ENCODE results near the gene GSPT1.
"Not testable (repeated sequence)": the region's sequence is repeated elsewhere in the genome, so short reads cannot be mapped to it uniquely, and the experiment has no call there.

The GSPT1 gene

GRCh38 chr16:11915644-11916523 lies at the start of gene GSPT1:
GSPT1 (minus strand) TSS chr16:11915956; CDS start chr16:11915720, 236 bp downstream.
- peak; percentile 95 for DNase-seq (ENCODE audit: low read depth)

DNA sequence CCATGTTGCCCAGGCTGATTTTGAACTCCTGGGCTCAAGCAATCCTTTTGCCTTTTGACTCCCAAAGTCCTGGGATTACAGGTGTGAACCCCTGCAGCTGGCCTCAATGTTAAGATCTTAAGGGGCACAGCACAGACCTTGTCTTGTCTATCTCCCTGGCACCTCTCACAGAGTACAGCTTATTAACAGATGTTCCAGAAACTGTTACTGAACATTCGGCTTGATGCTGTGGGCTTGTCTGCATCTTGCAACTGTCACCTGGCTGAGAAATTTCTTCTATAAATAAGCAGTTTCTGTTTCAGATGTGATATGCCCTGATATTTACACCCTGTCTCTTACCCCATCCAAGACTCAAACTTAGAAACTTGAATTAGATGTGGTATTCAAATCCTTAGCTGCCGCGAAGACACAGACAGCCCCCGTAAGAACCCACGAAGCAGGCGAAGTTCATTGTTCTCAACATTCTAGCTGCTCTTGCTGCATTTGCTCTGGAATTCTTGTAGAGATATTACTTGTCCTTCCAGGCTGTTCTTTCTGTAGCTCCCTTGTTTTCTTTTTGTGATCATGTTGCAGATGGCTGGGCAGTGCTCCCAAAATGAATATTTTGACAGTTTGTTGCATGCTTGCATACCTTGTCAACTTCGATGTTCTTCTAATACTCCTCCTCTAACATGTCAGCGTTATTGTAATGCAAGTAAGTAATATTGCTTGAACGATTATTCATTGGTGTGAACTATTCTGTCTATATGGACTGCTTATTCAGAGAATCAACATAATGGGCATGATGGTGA lies 49.2 kb upstream of the GSPT1 start, which contains the start of gene TNFRSF17:
Gene TNFRSF17 (plus strand): TSS at position 450 of the 791 bp plus-strand sequence. CDS start 115 bp downstream, at position 565.
- no peak for DNase-seq (ENCODE audit: low read depth)

DNA sequence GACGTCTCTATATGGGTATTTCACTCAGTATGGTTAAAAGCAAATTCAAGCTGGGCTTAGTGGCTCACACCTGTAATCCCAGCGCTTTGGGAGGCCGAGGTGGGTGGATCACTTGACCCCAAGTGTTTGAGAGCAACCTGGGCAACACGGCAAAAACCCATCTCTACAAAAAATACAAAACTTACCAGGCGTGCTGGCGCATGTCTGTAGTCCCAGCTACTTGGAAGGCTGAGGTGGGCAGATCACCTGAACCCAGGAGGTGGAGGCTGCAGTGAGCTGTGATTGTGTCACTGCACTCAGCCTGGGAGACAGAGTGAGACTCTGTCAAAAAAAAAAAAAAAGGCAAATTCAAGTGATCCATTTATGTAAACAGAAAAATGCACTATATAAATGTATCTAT lies 48.0 kb upstream of the GSPT1 start:
- no peak for DNase-seq (ENCODE audit: low read depth)

- DNase-seq (ENCODE audit: low read depth) = not testable (repeated sequence)
Measured at GRCh38 chr16:11962978-11963377, 47.2 kb upstream of the GSPT1 start.

- not testable (repeated sequence) for DNase-seq (ENCODE audit: low read depth)
Measured at GRCh38 chr16:11962457-11962856, 46.7 kb upstream of the GSPT1 start.

GRCh38 chr16:11957591-11958395 lies 42.0 kb upstream of the GSPT1 start:
- no peak for DNase-seq (ENCODE audit: low read depth)

DNA sequence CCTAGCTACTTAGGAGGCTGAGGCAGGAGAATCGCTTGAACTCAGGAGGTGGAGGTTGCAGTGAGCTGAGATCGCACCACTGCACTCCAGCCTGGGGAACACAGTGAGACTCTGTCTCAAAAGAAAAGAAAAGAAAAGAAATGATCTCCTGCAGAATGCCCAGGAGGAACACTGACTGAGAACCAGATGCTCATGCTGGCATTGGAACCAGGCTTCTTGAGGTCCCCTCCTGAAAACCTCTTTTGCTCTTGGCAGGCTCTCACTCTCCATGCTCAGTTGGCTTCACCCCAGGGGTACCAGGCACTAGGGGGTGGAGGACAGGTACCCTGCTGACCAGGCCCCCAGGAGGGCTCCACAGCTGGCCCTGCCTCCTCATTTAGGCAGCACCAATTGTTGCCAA lies 40.8 kb upstream of the GSPT1 start:
- no peak for DNase-seq (ENCODE audit: low read depth)

DNA sequence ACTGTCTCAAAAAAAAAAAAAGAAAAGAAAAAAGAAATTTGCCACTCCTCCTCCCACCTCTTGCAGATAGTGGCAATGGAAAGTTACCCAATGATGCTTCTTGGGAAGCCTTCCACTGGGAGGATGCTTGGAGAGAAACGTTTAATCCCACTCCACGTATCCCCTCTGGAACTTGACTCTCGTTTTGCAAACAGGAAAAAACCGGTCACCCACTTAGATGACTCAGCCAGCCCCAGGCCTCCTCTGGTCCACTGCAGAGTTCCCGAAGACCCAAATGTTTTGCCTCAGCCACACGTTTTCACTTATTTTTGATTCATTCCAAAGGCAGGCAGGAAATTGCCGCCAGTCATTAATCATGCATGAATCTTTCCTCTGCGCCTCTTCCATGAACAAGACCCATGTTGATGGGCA lies 40.0 kb upstream of the GSPT1 start:
- DNase-seq (ENCODE audit: low read depth) = no peak

DNA sequence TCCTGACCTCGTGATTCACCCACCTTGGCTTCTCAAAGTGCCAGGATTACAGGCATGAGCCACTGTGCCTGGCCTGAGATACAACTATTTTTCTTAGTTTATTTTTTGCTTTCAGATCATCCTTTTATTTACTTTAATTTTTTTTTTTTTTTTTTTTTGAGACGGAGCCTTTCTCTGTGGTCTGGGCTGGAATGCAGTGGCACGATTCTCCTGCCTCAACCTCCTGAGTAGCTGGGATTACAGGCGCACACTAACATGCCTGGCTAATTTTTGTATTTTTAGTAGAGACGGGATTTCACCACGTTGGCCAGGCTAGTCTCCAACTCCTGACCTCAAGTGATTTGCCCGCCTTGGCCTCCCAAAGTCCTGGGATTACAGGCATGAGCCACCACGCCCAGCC lies 37.8 kb upstream of the GSPT1 start:
- DNase-seq (ENCODE audit: low read depth) = not testable (repeated sequence)

DNA sequence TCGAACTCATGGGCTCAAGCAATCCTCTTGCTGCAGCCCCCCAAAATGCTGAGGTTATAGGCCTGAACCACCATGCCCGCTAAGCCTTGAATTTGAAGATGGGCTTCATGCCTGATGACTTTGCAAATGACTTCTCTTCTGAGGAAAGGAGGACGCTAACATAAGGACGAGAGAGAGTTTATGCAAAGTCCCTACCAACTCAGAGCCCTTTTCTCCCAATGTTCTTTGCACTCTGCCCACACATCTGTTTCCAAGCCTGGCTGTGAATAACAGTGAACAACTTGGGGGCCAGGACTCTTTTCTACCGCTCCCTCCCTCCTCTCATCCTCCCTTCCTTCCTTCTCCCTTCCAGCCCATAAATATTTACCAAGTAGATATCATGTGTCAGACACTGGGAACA lies 34.6 kb upstream of the GSPT1 start:
- no peak for DNase-seq (ENCODE audit: low read depth)

GRCh38 chr16:11949527-11949926 lies 33.8 kb upstream of the GSPT1 start:
- DNase-seq (ENCODE audit: low read depth) = peak; percentile 4

GRCh38 chr16:11948819-11949218 lies 33.1 kb upstream of the GSPT1 start:
- DNase-seq (ENCODE audit: low read depth) = no peak

- DNase-seq (ENCODE audit: low read depth) = no peak
Measured at GRCh38 chr16:11946433-11946832, 30.7 kb upstream of the GSPT1 start.

GRCh38 chr16:11941945-11942344 lies 26.2 kb upstream of the GSPT1 start, which contains the start of gene NPIPB2:
NPIPB2 (minus strand) TSS chr16:11942045; CDS start chr16:11942045, 0 bp downstream.
- not testable (repeated sequence) for DNase-seq (ENCODE audit: low read depth)

DNA sequence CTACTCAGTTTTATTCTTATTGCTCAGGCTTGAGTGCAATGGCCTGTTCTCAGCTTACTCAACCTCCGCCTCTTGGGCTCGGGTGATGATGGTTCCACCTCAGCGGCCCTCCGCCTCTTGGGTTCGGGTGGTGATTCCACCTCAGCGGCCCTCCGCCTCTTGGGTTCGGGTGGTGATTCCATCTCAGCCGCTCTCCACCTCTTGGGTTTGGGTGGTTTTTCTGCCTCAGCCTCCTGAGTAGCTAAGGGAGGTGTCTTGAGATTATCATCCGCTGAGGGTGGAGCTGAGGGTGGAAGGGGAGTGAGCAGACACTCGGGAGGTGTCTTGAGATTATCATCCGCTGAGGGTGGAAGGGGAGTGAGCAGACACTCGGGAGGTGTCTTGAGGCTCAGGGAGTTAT lies 11.6 kb upstream of the GSPT1 start:
- DNase-seq (ENCODE audit: low read depth) = not testable (repeated sequence)

DNA sequence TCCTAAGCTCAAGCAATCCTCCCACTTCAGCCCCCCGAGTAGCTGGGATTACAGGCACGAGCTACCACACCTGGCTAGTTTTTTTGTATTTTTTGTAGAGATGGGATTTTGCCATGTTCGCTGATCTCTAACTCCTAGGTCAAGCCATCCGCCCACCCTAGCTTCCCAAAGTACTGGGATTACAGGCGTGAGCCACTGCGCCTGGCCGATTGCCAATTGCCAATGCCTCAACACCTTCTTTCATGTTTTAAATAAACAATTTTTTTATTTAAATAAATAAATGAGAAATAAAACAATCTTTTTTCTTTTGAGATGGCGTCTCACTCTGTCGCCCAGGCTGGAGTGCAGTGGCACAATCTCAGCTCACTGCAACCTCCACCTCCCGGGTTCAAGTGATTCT lies 8.3 kb upstream of the GSPT1 start:
- not testable (repeated sequence) for DNase-seq (ENCODE audit: low read depth)

- no peak for DNase-seq (ENCODE audit: low read depth)
Measured at GRCh38 chr16:11916524-11917285, 949 bp upstream of the GSPT1 start.

GRCh38 chr16:11915114-11915643 lies 577 bp downstream of the GSPT1 start:
- peak; percentile 33 for DNase-seq (ENCODE audit: low read depth)

DNA sequence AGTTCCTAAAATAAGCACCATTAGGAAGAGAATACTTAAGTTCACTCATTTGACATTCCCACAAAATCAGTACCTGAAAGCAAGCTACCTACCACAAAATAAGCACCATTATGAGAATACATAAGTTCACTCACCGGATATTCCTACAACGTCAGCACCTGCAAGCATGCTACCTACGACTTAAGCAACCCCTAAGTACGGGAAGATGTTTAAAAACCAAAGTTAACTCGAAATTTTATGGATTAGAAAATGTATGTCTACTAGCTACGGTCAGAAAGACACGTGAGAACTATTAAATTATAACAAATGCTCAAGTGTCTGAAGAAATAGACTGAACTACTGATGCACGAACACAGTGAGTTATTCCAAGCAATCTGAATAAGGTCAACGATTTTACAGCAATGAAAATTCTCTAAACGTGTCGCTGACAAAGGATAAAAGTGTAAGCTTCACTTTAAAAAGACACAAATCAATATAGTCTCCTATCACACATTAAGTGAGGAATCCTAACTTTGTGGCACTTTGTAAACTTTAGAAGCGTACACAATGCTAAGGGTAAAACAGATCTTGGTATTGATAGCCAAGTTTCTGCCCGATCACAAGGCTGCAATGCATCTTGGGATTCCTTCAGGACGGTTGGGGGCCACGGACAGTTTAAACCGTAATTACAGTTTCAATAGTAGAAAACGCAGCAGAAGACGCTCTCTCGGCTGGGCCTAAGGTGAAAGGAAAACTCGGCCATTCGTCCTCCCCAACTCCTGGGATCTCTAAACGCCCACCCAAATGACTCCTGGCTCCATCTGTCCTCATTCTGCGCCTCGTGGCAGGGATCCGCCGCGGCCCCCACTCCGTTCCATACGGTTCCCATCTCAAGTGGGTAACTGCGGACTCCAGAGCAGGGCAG lies 1.3 kb downstream of the GSPT1 start:
- DNase-seq (ENCODE audit: low read depth) = peak; percentile 15

All from CMK (cell line).